Measurements from ENCODE around the gene PRICKLE4. TPM values are rescaled to one million over a fixed set of nuclear protein-coding genes. Genes with fewer than 3 reads are reported as not detected.

The PRICKLE4 gene
- total and polyA plus RNA-seq, 3 experiments from 2014 or later: not detected

DNA sequence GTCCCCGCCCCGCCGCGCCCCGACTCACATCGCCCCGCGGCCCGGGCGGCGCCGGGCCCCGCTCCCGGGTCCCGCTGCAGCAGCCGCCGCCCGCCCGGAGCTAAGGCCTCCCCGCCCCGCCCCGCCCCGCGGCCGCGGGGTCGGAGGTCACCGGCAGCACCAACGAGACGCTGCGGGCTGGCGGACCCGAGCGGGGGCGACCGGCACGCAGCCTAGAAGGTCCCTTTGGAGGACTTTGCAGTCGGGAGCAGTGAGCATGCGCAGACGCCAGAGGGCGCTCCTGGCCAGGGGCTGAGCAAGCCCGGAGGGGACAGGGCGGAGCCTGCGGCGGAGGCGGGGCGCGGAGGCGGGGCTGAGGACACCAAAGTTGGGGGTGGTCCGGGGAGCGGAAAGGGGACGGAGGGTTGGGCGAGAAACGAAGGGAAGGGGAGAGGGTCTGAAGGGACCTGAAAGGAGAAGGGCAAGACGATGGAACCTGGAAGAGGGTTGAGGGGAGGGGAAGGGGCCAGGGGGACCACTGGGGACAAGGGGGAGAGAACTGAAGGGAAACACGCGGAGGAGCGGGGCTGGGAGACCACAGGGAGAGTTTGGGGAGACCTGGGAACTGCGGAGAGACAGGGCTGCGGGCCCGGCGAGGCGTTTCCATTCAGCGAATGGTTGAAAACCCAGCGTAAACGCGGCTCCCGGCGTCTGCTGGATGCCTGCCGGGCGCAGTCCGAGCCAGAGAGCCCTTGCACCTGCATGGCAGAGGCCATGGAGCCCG is 613 bp upstream of the PRICKLE4 start, which contains the start of gene FRS3:
FRS3 (minus strand) TSS at position 113 of the 763 bp plus-strand sequence. CDS start 2,913 bp downstream, outside the sequence.
- peak within 1 kb of the TSS; percentile 54 for H3K27ac ChIP-seq (ENCODE audit: low read depth, low read length)
- no peaks in the 10 kb centered on the region for H3K9me3 Mint-ChIP-seq
- POLR2A ChIA-PET: interaction anchor here (1.2 kb wide), 1 partner anchor 435 kb away, joined by 3 read pairs; no protein-coding TSS in a partner anchor

DNA sequence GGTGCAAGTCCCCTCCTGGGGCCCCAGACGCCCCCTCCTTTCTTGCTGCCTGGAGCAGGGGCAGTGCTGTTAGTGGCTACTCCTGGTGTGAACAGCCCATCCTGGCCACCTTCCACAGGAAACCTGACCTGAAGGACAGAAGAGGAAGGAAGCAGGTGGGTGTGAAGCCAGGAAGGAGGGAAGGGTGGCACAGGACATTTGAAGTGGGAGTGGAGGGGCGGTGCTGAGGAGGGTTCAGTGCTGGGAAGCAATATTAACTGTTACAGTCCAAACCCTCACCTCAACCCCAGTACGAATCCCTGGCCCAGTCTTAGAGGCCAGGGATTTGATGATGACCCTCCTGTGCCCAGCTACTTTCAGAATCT is 766 bp downstream of the PRICKLE4 start:
- no peaks in the 10 kb centered on the region for H3K9me3 Mint-ChIP-seq
- Histone ChIP-seq H3K27ac (ENCODE audit: low read depth, low read length) (no peak overlapping the region), H3K4me1 (ENCODE audit: insufficient read depth, low read length) (peaks cover 20% of the 10 kb centered on the region), H3K9me3 (ENCODE audit: low read length) (no peaks in the 10 kb centered on the region), H3K36me3 (ENCODE audit: insufficient read depth, low read length) (no peaks in the 10 kb centered on the region), H3K27me3 (ENCODE audit: insufficient read depth, low read length, poor library complexity, severe bottlenecking) (no peaks in the 10 kb centered on the region), H3K4me3 (ENCODE audit: low read length) (peak overlapping the region; percentile 8)
- peak overlapping the region; percentile 44 to 85 (median 74) for H3K4me3 Mint-ChIP-seq
- peaks cover 5 to 7% of the 10 kb centered on the region in 2 donors for H3K27me3 Mint-ChIP-seq
- peak overlapping the region in 4 of 8 donors; percentile 37 to 78 (median 57) for H3K27ac Mint-ChIP-seq
- no peak for DNase-seq
- H3K36me3 Mint-ChIP-seq: peaks cover 0 to 10% (median 4%) of the 10 kb centered on the region in 3 donors
- CTCF ChIA-PET: interaction anchor here (0.6 to 11.2 kb wide), 4 partner anchors 10 to 323 kb away, joined by 3 to 175 read pairs (median 4); partner anchors contain the start of gene TAF8
- POLR2A ChIA-PET: interaction anchor here (0.7 kb wide), 2 partner anchors 9 to 783 kb away, joined by 3 to 4 read pairs; partner anchors contain the start of gene UBR2
- H3K4me1 Mint-ChIP-seq: peaks cover 20 to 40% (median 22%) of the 10 kb centered on the region in 3 donors

More for the DNA sequence above, 613 bp upstream of the PRICKLE4 start, which contains the start of gene FRS3:
- peak; percentile 97 to 100 (median 99) for DNase-seq
- H3K36me3 Mint-ChIP-seq: peaks cover 0 to 20% (median 5%) of the 10 kb centered on the region in 3 donors
- H3K27me3 Mint-ChIP-seq: peaks cover 5 to 7% of the 10 kb centered on the region in 2 donors
- Histone ChIP-seq H3K4me3 (ENCODE audit: low read length) (peak within 1 kb of the TSS; percentile 78), H3K9me3 (ENCODE audit: low read length) (no peaks in the 10 kb centered on the region), H3K27me3 (ENCODE audit: insufficient read depth, low read length, poor library complexity, severe bottlenecking) (no peaks in the 10 kb centered on the region), H3K36me3 (ENCODE audit: insufficient read depth, low read length) (peaks cover 9% of the 10 kb centered on the region), H3K4me1 (ENCODE audit: insufficient read depth, low read length) (peaks cover 13% of the 10 kb centered on the region)
- H3K4me1 Mint-ChIP-seq: peaks cover 18 to 35% (median 19%) of the 10 kb centered on the region in 3 donors
- H3K27ac Mint-ChIP-seq: peak within 1 kb of the TSS in 7 of 8 donors; percentile 45 to 89 (median 77)
- CTCF ChIA-PET: interaction anchor here (1.0 to 11.2 kb wide), 4 partner anchors 12 to 437 kb away, joined by 3 to 175 read pairs (median 3); partner anchors contain the start of gene TAF8
- peak within 1 kb of the TSS; percentile 83 to 97 (median 90) for H3K4me3 Mint-ChIP-seq

DNA sequence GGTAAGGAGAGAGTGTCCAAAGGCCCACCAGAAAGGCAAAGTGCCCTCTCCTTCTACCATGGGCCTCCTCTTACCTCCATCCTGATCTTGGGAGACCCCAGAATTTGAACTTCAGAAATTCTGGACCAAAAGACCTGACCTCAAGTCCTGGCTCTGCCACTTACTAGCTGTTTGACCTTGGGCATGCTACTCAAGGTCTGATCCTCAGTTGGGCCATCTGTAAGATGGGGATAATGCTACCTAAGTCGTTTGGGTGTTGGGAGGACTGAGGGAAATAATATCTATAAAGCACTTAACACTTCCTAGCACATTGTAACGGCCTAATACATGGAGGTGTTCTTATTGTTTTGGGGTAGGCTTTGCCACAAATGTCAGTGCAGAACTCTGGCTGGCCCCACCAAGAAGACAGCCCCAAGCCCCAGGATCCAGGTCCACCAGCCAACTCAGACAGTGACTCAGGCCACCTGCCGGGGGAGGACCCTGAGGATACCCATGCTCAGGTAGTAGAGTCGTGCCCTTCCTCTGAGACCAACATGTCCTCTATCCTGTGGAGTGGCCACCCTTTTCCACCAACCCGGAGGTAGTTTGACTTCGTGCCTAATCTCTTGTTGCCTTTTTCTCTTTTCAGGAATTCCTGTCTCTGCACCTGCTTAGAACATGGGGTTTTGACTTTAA is 2.7 kb downstream of the PRICKLE4 start:
- Histone ChIP-seq H3K9me3 (ENCODE audit: low read length) (no peaks in the 10 kb centered on the region), H3K4me1 (ENCODE audit: insufficient read depth, low read length) (peaks cover 20% of the 10 kb centered on the region), H3K36me3 (ENCODE audit: insufficient read depth, low read length) (no peaks in the 10 kb centered on the region), H3K4me3 (ENCODE audit: low read length) (no peak overlapping the region), H3K27ac (ENCODE audit: low read depth, low read length) (no peak overlapping the region), H3K27me3 (ENCODE audit: insufficient read depth, low read length, poor library complexity, severe bottlenecking) (no peaks in the 10 kb centered on the region)
- peaks cover 0 to 12% (median 0%) of the 10 kb centered on the region in 3 donors for H3K36me3 Mint-ChIP-seq
- H3K4me3 Mint-ChIP-seq: peak overlapping the region in 2 of 7 donors; percentile 36 to 78
- H3K27ac Mint-ChIP-seq: peak overlapping the region in 1 of 8 donors; percentile 44
- ChIA-PET POLR2A (no interaction called here), CTCF (interaction anchor here (0.9 to 11.2 kb wide), 3 partner anchors 138 to 263 kb away, joined by 3 to 175 read pairs (median 51); partner anchors contain the start of genes BYSL, MED20 and TAF8)
- peaks cover 18 to 45% (median 27%) of the 10 kb centered on the region in 3 donors for H3K4me1 Mint-ChIP-seq
- peaks cover 5 to 7% of the 10 kb centered on the region in 2 donors for H3K27me3 Mint-ChIP-seq
- DNase-seq: no peak
- no peaks in the 10 kb centered on the region for H3K9me3 Mint-ChIP-seq

DNA sequence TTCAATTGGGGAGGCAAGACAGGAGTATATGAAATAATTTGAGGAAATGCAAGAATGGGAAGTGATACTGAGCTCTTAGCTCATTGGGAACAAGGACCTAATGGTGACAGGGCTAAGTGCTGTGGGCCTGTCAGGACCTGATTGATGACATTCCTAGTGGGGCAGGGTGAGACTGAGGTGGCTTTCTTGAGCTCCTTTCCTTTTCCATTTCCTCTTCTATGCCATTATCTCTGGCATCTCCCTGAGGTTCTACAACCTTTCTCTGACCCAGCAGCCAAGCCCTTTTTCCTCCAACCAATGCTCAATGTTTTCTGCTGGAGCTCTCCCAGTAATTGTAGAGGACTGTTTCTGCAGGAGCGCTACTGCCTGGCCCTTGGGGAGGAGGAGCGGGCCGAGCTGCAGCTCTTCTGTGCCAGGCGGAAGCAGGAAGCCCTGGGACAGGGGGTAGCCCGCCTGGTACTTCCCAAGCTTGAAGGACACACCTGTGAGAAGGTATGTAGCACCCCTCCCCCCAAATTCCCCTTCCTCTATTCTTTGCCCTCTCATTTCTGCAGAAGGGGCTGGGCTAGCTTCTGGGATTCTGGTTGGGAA is 4.1 kb downstream of the PRICKLE4 start:
- Mint-ChIP-seq H3K27ac (peak overlapping the region in 3 of 8 donors; percentile 19 to 49 (median 47)), H3K9me3 (no peaks in the 10 kb centered on the region), H3K36me3 (peaks cover 0 to 19% (median 3%) of the 10 kb centered on the region in 3 donors), H3K4me3 (peak overlapping the region in 6 of 7 donors; percentile 17 to 88 (median 64)), H3K4me1 (peaks cover 16 to 43% (median 29%) of the 10 kb centered on the region in 3 donors), H3K27me3 (peaks cover 5 to 7% of the 10 kb centered on the region in 2 donors)
- ChIA-PET POLR2A (interaction anchor here (0.6 kb wide), 1 partner anchor 154 kb away, joined by 3 read pairs; no protein-coding TSS in a partner anchor), CTCF (interaction anchor here (1.5 to 11.2 kb wide), 5 partner anchors 137 to 383 kb away, joined by 3 to 175 read pairs (median 7); partner anchors contain the start of genes BYSL, MED20 and TAF8)
- Histone ChIP-seq H3K27me3 (ENCODE audit: insufficient read depth, low read length, poor library complexity, severe bottlenecking) (no peaks in the 10 kb centered on the region), H3K9me3 (ENCODE audit: low read length) (no peaks in the 10 kb centered on the region), H3K4me3 (ENCODE audit: low read length) (no peak overlapping the region), H3K36me3 (ENCODE audit: insufficient read depth, low read length) (peaks cover 8% of the 10 kb centered on the region), H3K4me1 (ENCODE audit: insufficient read depth, low read length) (peaks cover 14% of the 10 kb centered on the region), H3K27ac (ENCODE audit: low read depth, low read length) (no peak overlapping the region)
- no peak for DNase-seq

DNA sequence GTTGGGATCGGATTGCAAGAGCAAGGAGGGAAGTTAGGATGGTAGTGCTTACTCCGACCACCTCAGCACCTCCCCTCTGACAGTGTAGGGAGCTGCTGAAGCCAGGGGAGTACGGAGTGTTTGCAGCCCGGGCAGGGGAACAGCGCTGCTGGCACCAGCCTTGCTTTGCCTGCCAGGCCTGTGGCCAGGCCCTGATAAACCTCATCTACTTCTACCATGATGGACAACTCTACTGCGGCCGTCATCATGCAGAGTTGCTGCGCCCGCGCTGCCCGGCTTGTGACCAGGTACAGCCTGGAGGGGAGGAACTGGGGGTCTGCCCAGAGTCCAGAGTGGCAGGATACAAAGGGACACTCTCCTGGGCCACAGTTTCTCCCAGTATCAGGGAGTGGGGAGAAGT is 4.7 kb downstream of the PRICKLE4 start:
- CTCF ChIA-PET: interaction anchor here (1.2 to 11.2 kb wide), 8 partner anchors 9 to 382 kb away, joined by 3 to 175 read pairs (median 6); partner anchors contain the start of genes BYSL, MED20 and TAF8
- Mint-ChIP-seq H3K4me3 (peak overlapping the region in 5 of 7 donors; percentile 21 to 94 (median 83)), H3K9me3 (no peaks in the 10 kb centered on the region), H3K27me3 (peaks cover 5% of the 10 kb centered on the region in 2 donors), H3K27ac (peak overlapping the region in 1 of 8 donors; percentile 9), H3K36me3 (peaks cover 0 to 24% (median 8%) of the 10 kb centered on the region in 3 donors), H3K4me1 (peaks cover 15 to 40% (median 32%) of the 10 kb centered on the region in 3 donors)
- Histone ChIP-seq H3K27ac (ENCODE audit: low read depth, low read length) (no peak overlapping the region), H3K4me1 (ENCODE audit: insufficient read depth, low read length) (peaks cover 14% of the 10 kb centered on the region), H3K27me3 (ENCODE audit: insufficient read depth, low read length, poor library complexity, severe bottlenecking) (no peaks in the 10 kb centered on the region), H3K36me3 (ENCODE audit: insufficient read depth, low read length) (peaks cover 11% of the 10 kb centered on the region), H3K9me3 (ENCODE audit: low read length) (no peaks in the 10 kb centered on the region), H3K4me3 (ENCODE audit: low read length) (no peak overlapping the region)
- DNase-seq: no peak
- POLR2A ChIA-PET: no interaction called here

DNA sequence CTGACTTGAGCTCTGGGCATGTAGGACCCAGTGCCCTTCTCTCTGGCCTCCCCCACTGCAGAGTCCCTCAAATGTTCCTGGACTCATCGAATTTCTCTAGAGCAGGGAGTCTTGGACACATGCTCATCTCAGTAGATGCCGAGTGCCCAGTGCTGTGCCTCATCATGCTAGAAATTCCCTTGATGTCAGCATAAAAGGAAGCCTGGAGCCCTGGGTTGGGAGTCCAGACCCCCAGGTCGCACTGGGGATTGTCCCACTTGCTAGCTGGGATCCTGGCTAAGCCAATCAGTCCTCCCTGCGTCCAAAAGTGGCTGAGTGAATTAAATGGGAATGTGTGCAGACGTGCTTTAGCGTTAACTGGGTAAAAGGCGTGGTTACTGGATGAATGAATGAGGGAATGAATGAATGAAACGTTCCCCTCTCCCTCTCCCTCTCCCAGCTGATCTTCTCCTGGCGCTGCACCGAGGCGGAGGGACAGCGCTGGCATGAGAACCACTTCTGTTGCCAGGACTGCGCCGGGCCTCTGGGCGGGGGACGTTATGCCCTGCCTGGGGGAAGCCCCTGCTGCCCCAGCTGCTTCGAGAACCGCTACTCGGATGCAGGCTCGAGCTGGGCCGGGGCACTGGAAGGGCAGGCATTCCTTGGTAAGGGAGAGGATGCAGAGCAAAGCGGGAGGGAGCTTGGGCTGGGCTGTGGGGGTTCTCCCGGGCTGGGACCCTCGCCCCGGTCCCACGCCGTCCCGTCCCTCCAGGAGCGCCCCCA is 5.3 kb downstream of the PRICKLE4 start:
- peaks cover 12% of the 10 kb centered on the region for H3K4me1 ChIP-seq (ENCODE audit: insufficient read depth, low read length)
- H3K27ac Mint-ChIP-seq: peak overlapping the region in 3 of 8 donors; percentile 27 to 74 (median 63)
- H3K27me3 Mint-ChIP-seq: peaks cover 5% of the 10 kb centered on the region in 2 donors
- ChIA-PET CTCF (interaction anchor here (0.8 to 11.2 kb wide), 17 partner anchors 9 to 435 kb away, joined by 3 to 175 read pairs (median 4); partner anchors contain the start of genes BYSL, MED20, TAF8 and TFEB), POLR2A (interaction anchor here (0.5 to 2.5 kb wide), 9 partner anchors 8 to 1927 kb away, joined by 3 to 29 read pairs (median 6); partner anchors contain the start of genes BYSL, MED20, TAF8 and TFEB)
- no peak for DNase-seq
- H3K9me3 ChIP-seq (ENCODE audit: low read length): no peaks in the 10 kb centered on the region
- no peak overlapping the region for H3K27ac ChIP-seq (ENCODE audit: low read depth, low read length)
- H3K27me3 ChIP-seq (ENCODE audit: insufficient read depth, low read length, poor library complexity, severe bottlenecking): no peaks in the 10 kb centered on the region
- H3K36me3 Mint-ChIP-seq: peaks cover 0 to 30% (median 8%) of the 10 kb centered on the region in 3 donors
- H3K4me3 Mint-ChIP-seq: peak overlapping the region; percentile 83 to 97 (median 95)
- H3K36me3 ChIP-seq (ENCODE audit: insufficient read depth, low read length): peaks cover 17% of the 10 kb centered on the region
- peak overlapping the region; percentile 100 for H3K4me3 ChIP-seq (ENCODE audit: low read length)
- H3K9me3 Mint-ChIP-seq: no peaks in the 10 kb centered on the region
- peaks cover 13 to 37% (median 32%) of the 10 kb centered on the region in 3 donors for H3K4me1 Mint-ChIP-seq
